DND-41 (cell line): Measurements from ENCODE around the gene PDE3A.

Source experiments
- ATAC-seq: fragments of 200-7000 bp; cut with Tn5 transposase; 3 replicates; pipeline ENCODE4 v1.9.1; 2021; ENCODE audit warnings: low read depth; ENCODE audit not compliant: insufficient read depth
- DNase-seq: peaks from one replicate; pipeline ENCODE4 v3.0.0-alpha.2; 2020
- H2AFZ ChIP-seq: 2 replicates; pipeline ENCODE4 v1.6.0; 2012; ENCODE audit warnings: low read depth, low read length
- H3K27ac ChIP-seq: 2 replicates; pipeline ENCODE4 v1.5.1; 2012; ENCODE audit warnings: low read length, inconsistent platforms
- H3K27me3 ChIP-seq: fragments of 200-600 bp; sonication (generic); 2 replicates; pipeline ENCODE4 v1.6.0; 2012; ENCODE audit warnings: low read length, mild to moderate bottlenecking, inconsistent platforms; ENCODE audit not compliant: insufficient read depth, poor library complexity
- H3K36me3 ChIP-seq: 2 replicates; pipeline ENCODE4 v1.5.1; 2012; ENCODE audit warnings: low read length, inconsistent platforms; ENCODE audit not compliant: insufficient read depth
- H3K4me1 ChIP-seq: 2 replicates; pipeline ENCODE4 v1.5.1; 2012; ENCODE audit warnings: mild to moderate bottlenecking, low read length; ENCODE audit not compliant: insufficient read depth
- H3K4me2 ChIP-seq: 2 replicates; pipeline ENCODE4 v1.6.0; 2012; ENCODE audit warnings: mild to moderate bottlenecking, moderate library complexity, low read length, inconsistent platforms; ENCODE audit not compliant: insufficient read depth
- H3K4me3 ChIP-seq, 2 experiments: fragments of 200-600 bp in 1 of 2; shearing (Covaris generic) in 1 of 2; 2 replicates each; pipeline ENCODE4 v1.5.1; 2012 to 2016; ENCODE audit warnings: inconsistent platforms in 2 of 2, low read length in 2 of 2, mild to moderate bottlenecking in 2 of 2, low read depth in 1 of 2, moderate library complexity in 1 of 2
- H3K79me2 ChIP-seq: 2 replicates; pipeline ENCODE4 v1.6.0; 2012; ENCODE audit warnings: low read length, inconsistent platforms; ENCODE audit not compliant: insufficient read depth
- H3K9ac ChIP-seq: 2 replicates; pipeline ENCODE4 v1.6.0; 2012; ENCODE audit warnings: low read depth, mild to moderate bottlenecking, inconsistent platforms, low read length, moderate library complexity
- H3K9me3 ChIP-seq: 2 replicates; pipeline ENCODE4 v1.5.1; 2012; ENCODE audit warnings: low read length, moderate library complexity, mild to moderate bottlenecking, inconsistent platforms; ENCODE audit not compliant: insufficient read depth, severe bottlenecking
- H4K20me1 ChIP-seq: 2 replicates; pipeline ENCODE4 v1.6.0; 2012; ENCODE audit warnings: low read length; ENCODE audit not compliant: insufficient read depth
- EZH2 ChIP-seq: IDR thresholded peaks from 3 replicates; pipeline ENCODE4 v1.6.1; 2012; ENCODE audit warnings: borderline replicate concordance, low read depth, mild to moderate bottlenecking, moderate library complexity, low read length, inconsistent platforms; ENCODE audit not compliant: severe bottlenecking
- TF ChIP-seq, protein P1 (sequence below): IDR thresholded peaks from 2 replicates; pipeline ENCODE4 v1.5.1; 2012; ENCODE audit warnings: borderline replicate concordance, low read length, moderate library complexity, mild to moderate bottlenecking; ENCODE audit not compliant: poor library complexity, severe bottlenecking; ENCODE audit errors: extremely low read depth

The PDE3A gene

DNA sequence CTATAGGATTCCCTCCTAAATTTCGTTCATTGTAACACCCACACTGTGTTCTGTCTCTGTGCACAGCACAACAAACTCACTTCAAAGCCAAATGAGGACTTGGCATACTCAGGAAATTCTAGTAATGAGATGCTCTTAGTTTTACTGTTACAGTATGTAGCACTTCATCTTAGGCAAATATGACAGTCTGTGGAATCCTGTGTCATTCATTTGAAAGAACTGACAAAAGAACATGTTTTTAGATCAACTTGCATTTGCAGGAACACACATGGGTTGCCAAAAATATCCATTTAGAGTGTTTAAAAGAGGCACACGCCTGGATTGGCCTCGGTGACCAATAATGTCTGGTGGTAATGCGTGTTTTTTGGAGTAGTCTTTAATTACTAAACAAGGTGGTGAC, 56.5 kb downstream of the PDE3A start:
- Histone ChIP-seq H3K27me3 (no peaks in the 10 kb centered on the region), H3K36me3 (no peaks in the 10 kb centered on the region), H3K9ac (no peak overlapping the region), H3K9me3 (no peaks in the 10 kb centered on the region), H3K4me2 (no peak overlapping the region), H3K4me1 (no peaks in the 10 kb centered on the region), H3K79me2 (no peaks in the 10 kb centered on the region), H3K4me3 (no peak overlapping the region), H3K27ac (no peak overlapping the region), H4K20me1 (no peaks in the 10 kb centered on the region), H2AFZ (no peak overlapping the region)
- TF ChIP-seq EZH2: no peak
- TF ChIP-seq, protein P1, sequence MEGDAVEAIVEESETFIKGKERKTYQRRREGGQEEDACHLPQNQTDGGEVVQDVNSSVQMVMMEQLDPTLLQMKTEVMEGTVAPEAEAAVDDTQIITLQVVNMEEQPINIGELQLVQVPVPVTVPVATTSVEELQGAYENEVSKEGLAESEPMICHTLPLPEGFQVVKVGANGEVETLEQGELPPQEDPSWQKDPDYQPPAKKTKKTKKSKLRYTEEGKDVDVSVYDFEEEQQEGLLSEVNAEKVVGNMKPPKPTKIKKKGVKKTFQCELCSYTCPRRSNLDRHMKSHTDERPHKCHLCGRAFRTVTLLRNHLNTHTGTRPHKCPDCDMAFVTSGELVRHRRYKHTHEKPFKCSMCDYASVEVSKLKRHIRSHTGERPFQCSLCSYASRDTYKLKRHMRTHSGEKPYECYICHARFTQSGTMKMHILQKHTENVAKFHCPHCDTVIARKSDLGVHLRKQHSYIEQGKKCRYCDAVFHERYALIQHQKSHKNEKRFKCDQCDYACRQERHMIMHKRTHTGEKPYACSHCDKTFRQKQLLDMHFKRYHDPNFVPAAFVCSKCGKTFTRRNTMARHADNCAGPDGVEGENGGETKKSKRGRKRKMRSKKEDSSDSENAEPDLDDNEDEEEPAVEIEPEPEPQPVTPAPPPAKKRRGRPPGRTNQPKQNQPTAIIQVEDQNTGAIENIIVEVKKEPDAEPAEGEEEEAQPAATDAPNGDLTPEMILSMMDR: no peak
- no peak for DNase-seq
- ATAC-seq: no peak

DNA sequence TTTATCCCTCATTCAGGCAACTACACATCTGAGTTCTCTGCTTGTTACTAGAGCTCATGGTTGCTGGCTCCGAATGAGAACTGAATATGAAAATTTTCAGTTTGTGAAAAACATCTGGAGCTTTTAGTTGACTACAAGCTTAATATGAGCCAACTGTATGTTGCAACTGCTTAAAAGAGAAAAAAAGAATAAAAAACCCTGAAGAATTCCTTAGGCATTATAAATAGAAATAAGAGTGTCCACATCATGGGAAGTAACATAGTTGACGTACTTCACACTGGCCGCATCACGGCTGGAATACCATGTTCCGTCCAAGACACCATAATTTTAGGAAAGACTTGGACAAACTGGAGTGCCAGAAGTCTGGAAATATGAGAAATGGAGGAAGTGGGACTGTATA, 57.9 kb downstream of the PDE3A start:
- H3K9me3 ChIP-seq: no peaks in the 10 kb centered on the region
- H3K4me1 ChIP-seq: no peaks in the 10 kb centered on the region
- no peak for ATAC-seq
- no peak for DNase-seq
- H3K4me3 ChIP-seq: no peak overlapping the region
- H2AFZ ChIP-seq: no peak overlapping the region
- H3K27me3 ChIP-seq: no peaks in the 10 kb centered on the region
- no peak overlapping the region for H3K4me2 ChIP-seq
- no peaks in the 10 kb centered on the region for H3K79me2 ChIP-seq
- no peaks in the 10 kb centered on the region for H4K20me1 ChIP-seq
- TF ChIP-seq, protein P1: no peak
- TF ChIP-seq EZH2: no peak
- H3K36me3 ChIP-seq: no peaks in the 10 kb centered on the region
- H3K9ac ChIP-seq: no peak overlapping the region
- H3K27ac ChIP-seq: no peak overlapping the region

DNA sequence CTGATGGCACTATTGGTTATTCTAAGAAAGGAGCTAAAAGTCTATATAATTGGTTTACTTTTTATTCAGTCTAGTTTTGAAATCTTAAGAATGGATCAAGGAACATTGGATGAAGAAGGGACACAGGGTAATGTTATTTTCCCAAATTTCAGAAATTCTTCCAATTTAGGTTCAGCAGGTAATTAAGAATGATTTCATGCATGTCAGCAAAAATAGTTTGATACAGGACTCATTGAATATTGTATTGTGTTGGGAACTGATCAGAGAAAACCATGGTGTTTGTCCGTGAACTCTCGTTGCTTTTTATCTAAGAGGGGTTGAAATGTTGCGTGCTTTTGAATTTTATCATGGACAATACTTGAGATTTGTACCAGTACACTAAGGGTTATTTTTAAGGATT, 58.6 kb downstream of the PDE3A start:
- no peak for ATAC-seq
- Histone ChIP-seq H2AFZ (no peak overlapping the region), H4K20me1 (no peaks in the 10 kb centered on the region), H3K9ac (no peak overlapping the region), H3K4me1 (no peaks in the 10 kb centered on the region), H3K27ac (no peak overlapping the region), H3K36me3 (no peaks in the 10 kb centered on the region), H3K4me3 (no peak overlapping the region), H3K79me2 (no peaks in the 10 kb centered on the region), H3K27me3 (no peaks in the 10 kb centered on the region), H3K9me3 (no peaks in the 10 kb centered on the region), H3K4me2 (no peak overlapping the region)
- TF ChIP-seq, protein P1: no peak
- no peak for TF ChIP-seq EZH2
- DNase-seq: no peak

DNA sequence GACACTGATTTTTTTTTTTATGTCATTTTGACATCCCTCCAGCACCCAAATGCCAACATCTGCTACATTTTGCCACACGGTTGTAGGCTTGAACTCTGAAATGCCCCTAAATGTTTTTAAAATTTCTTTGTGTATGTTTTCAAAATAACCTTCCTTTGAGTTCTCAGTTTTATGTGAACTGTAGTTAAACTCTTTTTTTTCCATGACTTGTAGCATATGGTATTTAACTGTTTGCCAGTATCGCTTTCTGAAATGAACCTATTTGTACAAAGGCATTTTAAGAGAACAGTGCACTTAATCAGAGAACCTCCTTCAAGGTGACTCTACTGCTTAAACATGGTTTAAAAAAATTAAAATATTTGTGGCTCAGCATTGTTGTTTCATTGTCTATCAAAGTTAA, 61.5 kb downstream of the PDE3A start:
- Histone ChIP-seq H3K36me3 (no peaks in the 10 kb centered on the region), H3K4me2 (no peak overlapping the region), H3K27me3 (peaks cover 3% of the 10 kb centered on the region), H4K20me1 (no peaks in the 10 kb centered on the region), H2AFZ (no peak overlapping the region), H3K9me3 (no peaks in the 10 kb centered on the region), H3K79me2 (no peaks in the 10 kb centered on the region), H3K9ac (no peak overlapping the region), H3K27ac (no peak overlapping the region), H3K4me3 (no peak overlapping the region), H3K4me1 (no peaks in the 10 kb centered on the region)
- TF ChIP-seq, protein P1: no peak
- TF ChIP-seq EZH2: no peak
- DNase-seq (no peak), ATAC-seq (no peak)
